HG02973 (cell line): Measurements from ENCODE around the gene POLR2F.

Experiments
- ATAC-seq: cut with Tn5 transposase; IDR thresholded peaks from one replicate; pipeline ENCODE4 v1.9.1; 2021; ENCODE audit warnings: moderate library complexity; ENCODE audit not compliant: unreplicated experiment

POLR2F gene

DNA sequence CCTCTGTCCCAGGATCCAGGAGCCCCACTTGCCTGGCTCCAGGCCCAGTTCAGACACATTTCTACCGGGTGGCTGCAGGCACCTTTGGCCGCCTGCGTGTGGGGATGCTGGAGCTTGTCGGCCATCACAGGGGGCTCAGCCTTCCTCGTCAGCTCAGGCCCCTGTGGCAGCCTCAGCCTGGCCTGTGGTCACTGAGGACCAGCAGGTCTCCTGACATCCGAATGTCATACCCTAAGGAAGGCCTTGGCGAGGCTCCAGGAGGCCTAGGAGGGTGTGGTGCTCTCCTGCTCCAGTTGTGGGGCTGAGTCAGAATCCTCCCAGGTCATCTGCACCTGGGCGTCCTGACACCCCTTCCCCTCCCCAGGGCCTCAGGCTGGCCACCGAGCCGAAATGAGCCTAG is 45.7 kb downstream of the POLR2F start:
- no peak for ATAC-seq

DNA sequence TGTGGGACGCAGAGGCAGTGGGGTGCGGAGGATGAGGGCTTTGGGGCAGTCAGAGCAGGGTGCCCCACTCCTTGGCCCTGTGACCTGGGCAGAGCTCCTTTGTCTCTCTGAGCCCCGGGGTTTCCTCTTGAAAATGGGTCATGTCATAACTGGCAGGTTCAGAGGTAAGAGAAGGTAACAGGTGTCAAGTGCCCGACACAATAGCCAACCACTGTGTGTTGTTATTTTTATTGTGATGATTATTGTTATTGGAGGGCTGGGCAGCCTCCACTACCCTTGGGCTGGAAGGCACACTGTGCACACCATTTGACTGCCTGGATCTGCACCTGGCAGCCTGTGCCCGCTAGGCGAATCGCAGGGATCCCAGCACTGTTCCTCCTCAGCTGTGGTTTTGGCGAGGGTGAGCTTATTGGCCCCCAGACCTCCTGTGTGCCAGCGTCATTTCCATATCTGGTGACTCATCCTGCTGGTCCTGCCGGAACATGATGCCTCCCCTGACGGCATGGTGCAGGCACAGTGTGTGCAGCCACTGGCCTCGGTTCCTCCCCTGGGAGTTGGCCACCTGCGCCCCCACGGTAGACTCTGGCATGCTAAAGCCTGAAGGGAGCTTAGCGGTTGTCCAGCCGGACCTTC is 46.3 kb downstream of the POLR2F start:
- no peak for ATAC-seq

GRCh38 chr22:38005943-38006342 is 52.4 kb downstream of the POLR2F start:
- ATAC-seq, result no peak

DNA sequence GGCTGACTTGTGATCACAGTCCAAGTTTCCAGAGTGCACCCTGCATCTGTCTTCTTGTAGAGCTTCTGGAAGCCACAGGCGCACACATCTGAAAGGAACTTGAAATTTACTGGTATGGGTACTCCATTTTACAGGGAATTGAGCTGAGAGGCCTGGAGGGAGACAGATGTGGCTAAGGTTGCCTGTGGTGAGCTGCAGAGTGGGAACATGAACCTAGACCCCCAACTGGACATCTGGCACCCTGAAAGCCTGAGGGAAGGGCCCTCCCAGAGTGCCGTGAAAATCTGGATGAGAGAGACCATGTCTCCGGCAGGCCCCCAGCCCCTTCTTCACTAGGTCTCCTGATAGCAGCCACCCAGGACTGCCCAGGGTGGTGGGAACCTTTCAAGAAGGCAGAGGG is 53.4 kb downstream of the POLR2F start:
- ATAC-seq, result no peak

- ATAC-seq, result no peak
Observed at GRCh38 chr22:38007330-38007902, 53.9 kb downstream of the POLR2F start.

GRCh38 chr22:38009000-38009806 is 55.7 kb downstream of the POLR2F start:
- ATAC-seq, result no peak

DNA sequence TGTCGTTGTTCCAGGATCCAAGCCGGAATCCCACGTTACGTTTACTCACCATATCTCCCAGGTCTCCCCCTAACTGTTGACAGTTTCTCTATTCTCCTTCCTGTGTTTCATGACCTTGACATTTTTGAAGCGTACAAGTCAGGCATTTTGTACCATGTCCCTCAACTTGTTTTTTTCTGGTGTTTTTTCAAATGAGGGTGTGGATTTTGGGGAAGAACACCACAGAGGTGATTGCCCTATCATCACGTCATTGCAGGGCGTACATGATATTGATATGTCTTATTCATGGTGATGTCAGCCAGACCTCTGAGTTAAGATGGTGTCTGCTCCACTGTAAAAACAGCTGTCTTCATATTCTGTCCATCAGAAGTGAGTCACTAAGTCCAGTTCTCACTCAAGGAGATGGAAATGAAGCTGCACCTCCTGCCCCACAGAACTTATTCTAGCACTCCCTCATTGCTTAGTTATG is 59.1 kb downstream of the POLR2F start:
- no peak for ATAC-seq

- no peak for ATAC-seq
Observed at GRCh38 chr22:38014083-38014482, 60.6 kb downstream of the POLR2F start.

- ATAC-seq, result no peak
Observed at GRCh38 chr22:38016182-38017151, 63.0 kb downstream of the POLR2F start.

GRCh38 chr22:38017272-38017920 is 63.9 kb downstream of the POLR2F start:
- no peak for ATAC-seq

GRCh38 chr22:38017939-38018885 is 64.7 kb downstream of the POLR2F start:
- ATAC-seq, result no peak
